Neural progenitor cell (in vitro differentiated cells): ENCODE data around the gene ZNF747.

Experiments
- EZH2 ChIP-seq: fragments of 200-600 bp; sonication (generic); IDR thresholded peaks from 2 replicates; pipeline ENCODE4 v1.6.1; 2017; ENCODE audit warnings: antibody characterized with exemption, mild to moderate bottlenecking, moderate library complexity
- EZH2phosphoT487 ChIP-seq: fragments of 200-600 bp; sonication (generic); IDR thresholded peaks from 2 replicates; pipeline ENCODE4 v1.6.1; 2017; ENCODE audit warnings: antibody characterized with exemption
- TF ChIP-seq, protein P1 (sequence below): fragments of 200-600 bp; sonication (generic); IDR thresholded peaks from 2 replicates; pipeline ENCODE4 v1.5.1; 2017; ENCODE audit warnings: antibody characterized with exemption, mild to moderate bottlenecking

DNA sequence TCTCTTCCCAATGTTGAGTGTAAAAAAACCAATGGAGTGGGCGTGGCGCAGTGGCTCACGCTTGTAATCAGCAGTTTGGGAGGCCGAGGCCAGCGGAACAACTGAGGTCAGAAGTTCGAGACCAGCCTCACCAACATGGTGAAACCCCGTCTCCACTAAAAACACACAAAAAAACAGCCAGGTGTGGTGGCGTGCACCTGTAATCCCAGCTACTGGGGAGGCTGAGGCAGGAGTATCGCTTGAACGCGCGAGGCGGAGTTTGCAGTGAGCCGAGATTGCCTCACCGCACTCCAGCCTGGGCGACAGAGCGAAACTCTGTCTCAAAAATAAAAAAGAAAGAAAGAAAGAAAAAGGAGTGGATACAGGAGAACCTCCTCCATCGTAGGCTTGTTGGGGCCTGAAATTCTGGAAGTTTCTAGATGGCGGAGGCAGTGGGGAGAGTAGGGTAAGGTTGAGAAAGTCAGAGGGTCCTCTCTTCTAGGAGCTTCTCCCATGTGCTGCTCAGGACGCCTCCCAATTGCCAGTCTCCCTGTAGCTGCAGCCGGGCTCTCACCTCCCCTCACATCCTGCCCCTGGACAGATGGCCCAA is 24.2 kb upstream of the ZNF747 start:
- TF ChIP-seq, protein P1, sequence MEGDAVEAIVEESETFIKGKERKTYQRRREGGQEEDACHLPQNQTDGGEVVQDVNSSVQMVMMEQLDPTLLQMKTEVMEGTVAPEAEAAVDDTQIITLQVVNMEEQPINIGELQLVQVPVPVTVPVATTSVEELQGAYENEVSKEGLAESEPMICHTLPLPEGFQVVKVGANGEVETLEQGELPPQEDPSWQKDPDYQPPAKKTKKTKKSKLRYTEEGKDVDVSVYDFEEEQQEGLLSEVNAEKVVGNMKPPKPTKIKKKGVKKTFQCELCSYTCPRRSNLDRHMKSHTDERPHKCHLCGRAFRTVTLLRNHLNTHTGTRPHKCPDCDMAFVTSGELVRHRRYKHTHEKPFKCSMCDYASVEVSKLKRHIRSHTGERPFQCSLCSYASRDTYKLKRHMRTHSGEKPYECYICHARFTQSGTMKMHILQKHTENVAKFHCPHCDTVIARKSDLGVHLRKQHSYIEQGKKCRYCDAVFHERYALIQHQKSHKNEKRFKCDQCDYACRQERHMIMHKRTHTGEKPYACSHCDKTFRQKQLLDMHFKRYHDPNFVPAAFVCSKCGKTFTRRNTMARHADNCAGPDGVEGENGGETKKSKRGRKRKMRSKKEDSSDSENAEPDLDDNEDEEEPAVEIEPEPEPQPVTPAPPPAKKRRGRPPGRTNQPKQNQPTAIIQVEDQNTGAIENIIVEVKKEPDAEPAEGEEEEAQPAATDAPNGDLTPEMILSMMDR, result no peak
- TF ChIP-seq EZH2, result no peak
- TF ChIP-seq EZH2phosphoT487, result no peak
